K562 (cell line): ENCODE data around the gene LSM4. TPM values are rescaled to one million over a fixed set of nuclear protein-coding genes. Genes with fewer than 3 reads are reported as not detected.

Source experiments
- ESRRA ChIP-seq: fragments of 450-650 bp; IDR thresholded peaks from 2 replicates; pipeline ENCODE4 v1.6.1; 2014; ENCODE audit warnings: low read depth, mild to moderate bottlenecking, moderate library complexity, borderline replicate concordance
- KAT8 ChIP-seq: fragments of 450-650 bp; IDR thresholded peaks from 2 replicates; pipeline ENCODE4 v1.6.1; 2016; ENCODE audit warnings: low read depth, mild to moderate bottlenecking
- L3MBTL2 ChIP-seq: fragments of 450-650 bp; IDR thresholded peaks from 2 replicates; pipeline ENCODE4 v1.6.1; 2016; ENCODE audit warnings: mild to moderate bottlenecking, moderate library complexity
- NCOA6 ChIP-seq: fragments of 450-650 bp; IDR thresholded peaks from 2 replicates; pipeline ENCODE4 v1.6.1; 2017; ENCODE audit warnings: mild to moderate bottlenecking
- POLR2H ChIP-seq: IDR thresholded peaks from 2 replicates; pipeline ENCODE4 v1.6.1; 2016; ENCODE audit warnings: missing genetic modification characterization, low read depth, mild to moderate bottlenecking, control low read depth, missing compliant biosample characterization, moderate library complexity
- SP1 ChIP-seq: sonication (generic); formaldehyde crosslinking; IDR thresholded peaks from 2 replicates; pipeline ENCODE4 v1.8.1; 2022; ENCODE audit warnings: mild to moderate bottlenecking, missing genetic modification reagents
- TOE1 ChIP-seq, 2 experiments: fragments of 450-650 bp in 1 of 2; sonication (generic) in 1 of 2; formaldehyde crosslinking in 1 of 2; IDR thresholded peaks; 2 replicates each; pipeline versions ENCODE4 v1.7.1 to v1.8.0; 2016 to 2022; ENCODE audit warnings: borderline replicate concordance in 2 of 2, mild to moderate bottlenecking in 2 of 2, antibody characterized with exemption in 1 of 2, inconsistent platforms in 1 of 2, low read depth in 1 of 2, missing genetic modification reagents in 1 of 2, moderate library complexity in 1 of 2
- ZBTB17 ChIP-seq: fragments of 450-650 bp; formaldehyde crosslinking; IDR thresholded peaks from 2 replicates; pipeline ENCODE4 v1.4.0; 2020; ENCODE audit warnings: mild to moderate bottlenecking
- ZC3H4 ChIP-seq: sonication (generic); formaldehyde crosslinking; IDR thresholded peaks from 2 replicates; pipeline ENCODE4 v1.9.0; 2021; ENCODE audit warnings: missing genetic modification reagents, borderline replicate concordance
- ZNF445 ChIP-seq: fragments of 250-450 bp; sonication (Bioruptor Pico); IDR thresholded peaks from 2 replicates; pipeline ENCODE4 v1.4.0; 2020; ENCODE audit warnings: low read depth, mild to moderate bottlenecking, moderate library complexity
- polyA plus RNA-seq, 8 experiments: library from polyadenylated mRNA; depleted of rRNA in 4 of 8; stranded (reverse) in 5 of 8; unstranded in 3 of 8; fragments of >200 nt; fragmentation: Nextera tagmentation in 2 of 8; fragmentation: Illumina TruSeq in 1 of 8; extraction: Ambion mirVana in 2 of 8; extraction: Trizol in 1 of 8; gene quantifications; 2 replicates each; pipeline versions ENCODE4 v1.2.1 to v1.2.3, GENCODE V29; 2011 to 2014; ENCODE audit warnings: inconsistent platforms in 1 of 8, missing spikeins in 1 of 8
- total RNA-seq, 7 experiments: library from RNA; depleted of rRNA in 6 of 7; stranded (reverse); fragments of >200 nt in 6 of 7; fragmentation: Illumina TruSeq in 2 of 7; extraction: Trizol in 2 of 7; gene quantifications; 2 replicates each; pipeline versions ENCODE4 v1.2.1 to v1.2.3, GENCODE V29; 2011 to 2021; ENCODE audit warnings: low replicate concordance in 1 of 7
- TF ChIP-seq, protein P1 (sequence below), 2 experiments: fragments of 450-650 bp; formaldehyde crosslinking in 1 of 2; IDR thresholded peaks; 2 replicates each; pipeline versions ENCODE4 v1.4.0 to v1.6.1; 2014 to 2020; ENCODE audit warnings: mild to moderate bottlenecking in 2 of 2, borderline replicate concordance in 1 of 2, low read depth in 1 of 2
- TF ChIP-seq, protein P2 (sequence below): sonication (generic); formaldehyde crosslinking; IDR thresholded peaks from 2 replicates; pipeline ENCODE4 v1.8.0; 2022; ENCODE audit warnings: mild to moderate bottlenecking, low read depth, missing genetic modification reagents
- TF ChIP-seq, protein P3 (sequence below): fragments of 450-650 bp; IDR thresholded peaks from 2 replicates; pipeline ENCODE4 v1.7.1; 2018; ENCODE audit warnings: mild to moderate bottlenecking, low read depth; ENCODE audit not compliant: partially characterized antibody

Gene LSM4
- total and polyA plus RNA-seq, 9 of the 15 experiments (the other 6 are each of a cell fraction or from before 2014, with no cell fraction given) = 11.9 to 763 (median 202) TPM

DNA sequence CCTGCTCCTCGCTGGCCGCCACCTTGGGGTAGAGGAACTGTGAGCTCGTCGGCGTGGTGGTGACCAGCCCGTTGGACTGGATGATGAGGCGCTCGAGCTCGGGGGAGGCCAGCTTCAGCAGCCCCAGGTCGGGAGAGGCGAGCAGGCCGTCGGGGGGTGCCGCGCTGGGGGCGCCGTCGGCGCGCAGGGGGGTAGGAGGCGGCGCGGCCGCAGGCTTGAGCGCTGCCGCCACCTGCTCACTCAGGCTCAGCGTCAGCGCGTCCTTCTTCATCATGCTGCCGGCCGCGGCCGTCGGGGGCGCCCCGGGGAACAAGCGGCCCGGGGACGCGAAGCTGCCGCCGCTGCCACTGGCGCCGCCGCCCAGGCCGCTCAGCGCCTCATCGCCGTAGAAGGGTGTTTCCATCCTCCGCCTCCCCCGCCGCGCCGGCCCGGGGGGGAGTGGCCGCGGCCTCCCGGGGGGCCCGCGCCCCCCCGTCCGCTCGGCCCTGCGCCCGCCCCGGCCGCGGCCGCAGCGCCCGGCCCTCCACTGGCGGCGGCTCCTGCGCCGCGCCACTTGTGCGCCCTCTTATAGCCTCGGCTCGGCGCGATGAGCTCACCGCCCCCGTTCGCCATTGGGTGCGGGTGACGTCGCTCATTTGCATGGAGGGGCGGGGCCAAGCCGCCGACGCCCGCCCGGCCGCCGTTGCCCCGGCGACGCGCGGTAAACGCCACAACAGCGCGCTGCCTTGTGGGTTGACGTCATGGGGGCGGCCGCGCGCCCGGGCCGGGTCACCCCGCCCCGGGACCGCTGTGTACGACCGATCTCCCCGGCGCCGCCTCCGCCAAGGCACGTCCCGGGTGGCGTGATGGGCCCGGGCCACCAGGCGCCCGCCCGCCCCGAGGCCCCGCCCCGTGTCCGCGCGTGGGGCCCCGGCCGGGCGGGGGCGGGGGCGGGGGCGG, 41.5 kb downstream of the LSM4 start, which contains the start of gene JUND (continued):
- TF ChIP-seq, protein P1, sequence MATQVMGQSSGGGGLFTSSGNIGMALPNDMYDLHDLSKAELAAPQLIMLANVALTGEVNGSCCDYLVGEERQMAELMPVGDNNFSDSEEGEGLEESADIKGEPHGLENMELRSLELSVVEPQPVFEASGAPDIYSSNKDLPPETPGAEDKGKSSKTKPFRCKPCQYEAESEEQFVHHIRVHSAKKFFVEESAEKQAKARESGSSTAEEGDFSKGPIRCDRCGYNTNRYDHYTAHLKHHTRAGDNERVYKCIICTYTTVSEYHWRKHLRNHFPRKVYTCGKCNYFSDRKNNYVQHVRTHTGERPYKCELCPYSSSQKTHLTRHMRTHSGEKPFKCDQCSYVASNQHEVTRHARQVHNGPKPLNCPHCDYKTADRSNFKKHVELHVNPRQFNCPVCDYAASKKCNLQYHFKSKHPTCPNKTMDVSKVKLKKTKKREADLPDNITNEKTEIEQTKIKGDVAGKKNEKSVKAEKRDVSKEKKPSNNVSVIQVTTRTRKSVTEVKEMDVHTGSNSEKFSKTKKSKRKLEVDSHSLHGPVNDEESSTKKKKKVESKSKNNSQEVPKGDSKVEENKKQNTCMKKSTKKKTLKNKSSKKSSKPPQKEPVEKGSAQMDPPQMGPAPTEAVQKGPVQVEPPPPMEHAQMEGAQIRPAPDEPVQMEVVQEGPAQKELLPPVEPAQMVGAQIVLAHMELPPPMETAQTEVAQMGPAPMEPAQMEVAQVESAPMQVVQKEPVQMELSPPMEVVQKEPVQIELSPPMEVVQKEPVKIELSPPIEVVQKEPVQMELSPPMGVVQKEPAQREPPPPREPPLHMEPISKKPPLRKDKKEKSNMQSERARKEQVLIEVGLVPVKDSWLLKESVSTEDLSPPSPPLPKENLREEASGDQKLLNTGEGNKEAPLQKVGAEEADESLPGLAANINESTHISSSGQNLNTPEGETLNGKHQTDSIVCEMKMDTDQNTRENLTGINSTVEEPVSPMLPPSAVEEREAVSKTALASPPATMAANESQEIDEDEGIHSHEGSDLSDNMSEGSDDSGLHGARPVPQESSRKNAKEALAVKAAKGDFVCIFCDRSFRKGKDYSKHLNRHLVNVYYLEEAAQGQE (IDR thresholded peaks at IDR 0.05; ENCODE audit: borderline replicate concordance) = 0 out of 2 replicates have a peak, but pooled peaks have one; percentile 8
- TF ChIP-seq, protein P1 (CRISPR knock-in tag; IDR thresholded peaks at IDR 0.05; ENCODE audit: low read depth) = no peak
- TF ChIP-seq NCOA6 (peak; percentile 94), POLR2H (tag) (peak; percentile 99), KAT8 (no peak), TOE1 (IDR thresholded peaks at IDR 0.05; ENCODE audit: borderline replicate concordance) (no peak), TOE1 (CRISPR knock-in tag; IDR thresholded peaks at IDR 0.05; ENCODE audit: borderline replicate concordance, low read depth) (peak; percentile 85; the same call in 1 of the 2 replicates), ZNF445 (no peak), SP1 (peak; percentile 72), ZC3H4 (CRISPR knock-in tag) (peak; percentile 96), L3MBTL2 (no peak), ESRRA (peak; percentile 80; the same call in 1 of the 2 replicates), ZBTB17 (peak; percentile 14; the same call in 1 of the 2 replicates)
- TF ChIP-seq, protein P2, sequence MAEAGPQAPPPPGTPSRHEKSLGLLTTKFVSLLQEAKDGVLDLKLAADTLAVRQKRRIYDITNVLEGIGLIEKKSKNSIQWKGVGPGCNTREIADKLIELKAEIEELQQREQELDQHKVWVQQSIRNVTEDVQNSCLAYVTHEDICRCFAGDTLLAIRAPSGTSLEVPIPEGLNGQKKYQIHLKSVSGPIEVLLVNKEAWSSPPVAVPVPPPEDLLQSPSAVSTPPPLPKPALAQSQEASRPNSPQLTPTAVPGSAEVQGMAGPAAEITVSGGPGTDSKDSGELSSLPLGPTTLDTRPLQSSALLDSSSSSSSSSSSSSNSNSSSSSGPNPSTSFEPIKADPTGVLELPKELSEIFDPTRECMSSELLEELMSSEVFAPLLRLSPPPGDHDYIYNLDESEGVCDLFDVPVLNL (CRISPR knock-in tag) = no peak
- TF ChIP-seq, protein P3, sequence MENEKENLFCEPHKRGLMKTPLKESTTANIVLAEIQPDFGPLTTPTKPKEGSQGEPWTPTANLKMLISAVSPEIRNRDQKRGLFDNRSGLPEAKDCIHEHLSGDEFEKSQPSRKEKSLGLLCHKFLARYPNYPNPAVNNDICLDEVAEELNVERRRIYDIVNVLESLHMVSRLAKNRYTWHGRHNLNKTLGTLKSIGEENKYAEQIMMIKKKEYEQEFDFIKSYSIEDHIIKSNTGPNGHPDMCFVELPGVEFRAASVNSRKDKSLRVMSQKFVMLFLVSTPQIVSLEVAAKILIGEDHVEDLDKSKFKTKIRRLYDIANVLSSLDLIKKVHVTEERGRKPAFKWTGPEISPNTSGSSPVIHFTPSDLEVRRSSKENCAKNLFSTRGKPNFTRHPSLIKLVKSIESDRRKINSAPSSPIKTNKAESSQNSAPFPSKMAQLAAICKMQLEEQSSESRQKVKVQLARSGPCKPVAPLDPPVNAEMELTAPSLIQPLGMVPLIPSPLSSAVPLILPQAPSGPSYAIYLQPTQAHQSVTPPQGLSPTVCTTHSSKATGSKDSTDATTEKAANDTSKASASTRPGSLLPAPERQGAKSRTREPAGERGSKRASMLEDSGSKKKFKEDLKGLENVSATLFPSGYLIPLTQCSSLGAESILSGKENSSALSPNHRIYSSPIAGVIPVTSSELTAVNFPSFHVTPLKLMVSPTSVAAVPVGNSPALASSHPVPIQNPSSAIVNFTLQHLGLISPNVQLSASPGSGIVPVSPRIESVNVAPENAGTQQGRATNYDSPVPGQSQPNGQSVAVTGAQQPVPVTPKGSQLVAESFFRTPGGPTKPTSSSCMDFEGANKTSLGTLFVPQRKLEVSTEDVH = no peak
